GM21367 (cell line): ENCODE results near the gene MED15.
"Not testable (repeated sequence)": the region's sequence is repeated elsewhere in the genome, so short reads cannot be mapped to it uniquely, and the experiment has no call there.

Experiments used
- ATAC-seq: cut with Tn5 transposase; IDR thresholded peaks from one replicate; pipeline ENCODE4 v1.9.1; 2021; ENCODE audit not compliant: unreplicated experiment

Gene MED15

DNA sequence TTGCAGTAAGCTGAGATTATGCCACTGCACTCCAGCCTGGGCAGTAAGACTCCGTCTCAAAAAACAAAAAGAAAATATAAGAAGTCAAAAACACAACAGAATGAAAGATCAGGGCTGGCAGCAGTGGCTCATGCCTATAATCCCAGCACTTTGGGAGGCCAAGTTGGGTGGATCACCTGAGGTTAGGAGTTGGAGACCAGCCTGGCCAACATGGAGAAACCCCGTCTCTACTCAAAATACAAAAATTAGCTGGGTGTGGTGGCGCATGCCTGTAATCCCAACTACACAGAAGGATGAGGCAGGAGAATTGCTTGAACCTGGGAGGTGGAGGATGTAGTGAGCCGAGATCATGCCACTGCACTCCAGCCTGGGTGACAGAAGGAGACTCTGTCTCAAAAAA is 87.1 kb downstream of the MED15 start:
- not testable (repeated sequence) for ATAC-seq

DNA sequence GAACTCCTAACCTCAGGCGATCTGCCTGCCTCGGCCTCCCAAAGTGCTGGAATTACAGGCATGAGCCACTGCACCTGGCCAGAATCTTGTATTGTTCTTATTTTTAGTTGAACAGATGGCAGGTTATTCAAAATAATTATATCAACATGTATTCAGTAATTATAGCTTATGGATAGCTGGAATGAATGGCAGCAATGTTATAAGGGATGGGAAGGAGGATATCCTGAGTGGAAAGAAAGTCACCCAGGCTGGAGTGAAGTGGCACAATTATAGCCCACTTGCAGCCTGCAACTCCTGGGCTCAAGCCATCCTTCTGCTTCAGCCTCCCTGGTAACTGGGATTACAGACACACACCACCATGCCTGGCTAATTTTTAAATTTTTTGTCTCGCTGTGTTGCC is 88.1 kb downstream of the MED15 start:
- ATAC-seq = no peak

GRCh38 chr22:20599117-20599516 is 91.7 kb downstream of the MED15 start:
- no peak for ATAC-seq

GRCh38 chr22:20600137-20600673 is 92.8 kb downstream of the MED15 start:
- no peak for ATAC-seq

DNA sequence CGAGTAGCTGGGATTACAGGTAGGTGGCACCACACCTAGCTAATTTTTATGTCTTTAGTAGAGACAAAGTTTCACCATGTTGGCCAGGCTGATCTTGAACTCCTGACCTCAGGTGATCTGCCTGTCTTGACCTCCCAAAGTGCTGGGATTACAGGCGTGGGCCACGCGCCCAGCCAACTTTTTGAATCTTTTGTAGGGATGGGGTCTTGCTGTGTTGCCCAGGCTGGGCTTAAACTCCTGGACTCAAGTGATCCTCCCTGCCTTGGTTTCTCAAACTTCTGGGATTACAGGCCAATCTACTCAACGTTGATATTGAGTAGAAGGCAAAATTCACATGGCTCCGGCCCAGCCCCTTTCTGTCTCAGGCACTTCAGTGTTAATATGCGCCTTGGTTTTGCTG is 93.9 kb downstream of the MED15 start:
- no peak for ATAC-seq

DNA sequence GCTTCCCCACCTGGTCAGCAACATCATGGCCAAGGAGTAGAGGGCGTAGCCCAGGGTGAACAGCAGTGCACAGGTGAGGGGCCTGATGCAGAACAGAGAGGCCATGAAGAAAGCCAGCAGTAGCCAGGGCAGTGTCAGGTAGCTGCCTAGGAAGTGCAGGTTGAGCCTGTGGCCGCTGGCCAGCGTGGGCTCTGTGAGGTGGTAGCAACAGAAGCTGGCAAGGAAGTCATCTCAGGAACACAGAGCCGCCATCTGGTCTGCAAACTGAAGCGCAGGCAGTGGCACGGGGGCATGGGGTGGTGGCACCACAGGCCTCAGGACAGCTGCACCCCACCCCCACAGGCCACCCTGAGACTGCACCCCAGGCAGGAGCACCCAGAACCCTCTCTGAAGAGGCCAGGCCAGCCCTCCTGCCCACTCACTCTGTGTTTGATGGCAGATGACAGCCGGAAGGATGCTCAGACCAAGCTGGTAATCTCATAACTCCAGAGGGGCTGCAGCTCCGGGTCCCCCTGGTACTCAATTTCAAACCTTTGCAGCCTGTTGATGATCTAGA is 95.3 kb downstream of the MED15 start:
- no peak for ATAC-seq

DNA sequence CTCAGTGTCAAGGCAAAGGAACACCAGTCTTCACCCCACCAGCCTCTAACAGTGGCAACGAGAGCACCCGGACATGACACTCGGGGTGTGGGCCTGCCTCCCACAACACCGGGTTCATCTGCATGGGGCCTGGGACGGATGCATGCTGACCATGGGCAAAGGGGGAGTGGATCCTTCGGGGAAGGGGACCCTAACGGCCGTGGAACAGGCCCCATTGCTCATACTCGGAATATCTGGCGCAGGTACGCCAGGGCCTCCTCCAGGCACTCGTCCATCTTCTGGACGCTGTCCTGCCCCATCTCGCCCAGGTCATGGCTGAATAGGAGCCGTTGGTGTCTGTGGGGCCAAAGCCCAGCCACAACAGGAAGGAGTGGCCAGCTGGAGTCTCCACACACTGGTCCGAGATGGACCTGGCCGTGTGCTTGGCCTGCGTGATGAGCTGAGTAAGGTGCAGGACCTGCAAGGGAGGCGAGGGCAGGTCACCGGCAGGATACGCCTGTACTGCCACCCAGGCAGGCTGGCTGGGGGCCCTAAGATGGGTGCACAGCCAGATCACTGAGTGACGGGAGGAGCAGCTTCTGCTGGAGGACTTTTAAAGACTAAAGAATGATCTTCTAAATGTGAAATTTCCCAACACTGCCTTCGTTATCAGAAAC is 96.8 kb downstream of the MED15 start:
- ATAC-seq = no peak

- no peak for ATAC-seq
Observed at GRCh38 chr22:20604776-20605221, 97.4 kb downstream of the MED15 start.

DNA sequence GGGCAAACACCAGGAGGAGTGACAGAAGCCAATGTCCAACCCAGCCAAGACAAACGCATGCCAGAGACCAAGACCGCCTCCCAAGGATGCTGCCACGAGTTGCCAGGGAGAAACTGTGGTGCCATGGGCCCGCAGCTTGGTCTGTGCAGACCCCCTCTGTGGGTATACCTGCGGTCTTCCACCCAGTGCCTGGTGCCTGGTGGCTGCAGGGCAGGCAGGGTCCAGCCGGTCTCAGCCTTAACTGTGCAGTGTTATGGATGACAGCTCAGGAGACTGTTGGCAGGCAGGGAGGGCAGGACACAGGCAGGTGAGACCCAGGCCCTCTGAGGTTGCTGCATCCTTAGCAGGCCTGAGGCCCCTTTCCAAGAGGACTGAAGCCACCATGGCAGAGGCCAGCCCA is 97.9 kb downstream of the MED15 start:
- ATAC-seq = no peak

DNA sequence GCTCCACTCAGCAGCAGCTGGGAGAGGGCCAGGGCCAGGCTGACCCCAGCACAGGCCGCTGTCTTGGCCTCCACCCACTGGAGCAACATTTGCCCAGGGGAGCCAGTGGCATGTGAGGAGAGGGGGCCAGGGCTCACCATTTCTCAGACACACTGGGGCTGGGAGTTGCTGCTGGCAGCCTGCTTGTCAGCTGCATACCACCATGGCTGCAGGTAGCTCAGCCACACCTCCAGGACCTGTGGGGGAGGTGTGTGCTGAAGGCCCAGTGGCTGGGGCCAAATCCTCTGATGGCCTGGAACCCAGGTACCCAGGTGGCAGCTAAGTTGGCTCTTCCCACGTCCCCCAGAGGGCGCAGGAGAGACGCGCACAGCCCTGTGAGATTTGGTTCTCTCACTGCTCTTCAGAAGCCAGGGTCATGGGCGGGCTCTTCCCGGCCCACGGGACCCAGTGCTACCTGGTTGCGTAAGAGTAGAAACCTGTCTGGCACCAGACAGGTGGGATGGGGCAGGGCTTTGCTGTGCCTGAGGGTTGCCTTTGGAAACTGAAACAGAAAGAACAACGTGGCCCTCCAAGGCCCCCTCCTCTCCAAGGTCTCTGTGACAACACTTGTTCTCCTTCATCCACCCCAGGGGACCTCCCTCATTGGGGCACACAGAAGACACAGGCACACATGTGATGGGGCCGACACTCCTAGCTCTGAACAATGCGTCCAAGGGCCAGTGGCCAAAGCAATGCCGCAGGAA is 98.8 kb downstream of the MED15 start:
- no peak for ATAC-seq

- ATAC-seq = no peak
Observed at GRCh38 chr22:20606784-20607128, 99.3 kb downstream of the MED15 start.

GRCh38 chr22:20607157-20607907 is 99.9 kb downstream of the MED15 start:
- no peak for ATAC-seq

GRCh38 chr22:20610243-20610686 is 102.9 kb downstream of the MED15 start:
- no peak for ATAC-seq

- ATAC-seq = no peak
Observed at GRCh38 chr22:20610757-20611156, 103.3 kb downstream of the MED15 start.

DNA sequence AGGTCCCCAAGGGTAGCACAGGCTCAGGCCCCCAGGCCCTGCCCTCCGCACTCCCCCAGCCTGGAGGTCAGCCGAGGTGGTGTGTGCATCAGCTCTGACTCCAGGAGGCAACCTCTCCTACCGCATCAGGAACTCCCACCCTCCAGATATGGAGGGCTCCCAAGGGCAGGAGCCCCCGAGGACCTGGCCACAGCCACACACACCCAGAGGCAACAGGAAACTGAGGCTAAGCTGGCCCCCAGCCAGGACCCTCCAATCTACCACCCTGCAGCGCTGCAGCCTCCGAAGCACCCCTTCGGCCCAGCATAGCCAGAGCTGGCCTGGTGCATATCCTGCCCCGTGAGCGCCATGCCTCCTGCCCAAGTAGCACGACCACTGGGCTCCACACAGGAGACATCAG is 104.0 kb downstream of the MED15 start:
- ATAC-seq = no peak

DNA sequence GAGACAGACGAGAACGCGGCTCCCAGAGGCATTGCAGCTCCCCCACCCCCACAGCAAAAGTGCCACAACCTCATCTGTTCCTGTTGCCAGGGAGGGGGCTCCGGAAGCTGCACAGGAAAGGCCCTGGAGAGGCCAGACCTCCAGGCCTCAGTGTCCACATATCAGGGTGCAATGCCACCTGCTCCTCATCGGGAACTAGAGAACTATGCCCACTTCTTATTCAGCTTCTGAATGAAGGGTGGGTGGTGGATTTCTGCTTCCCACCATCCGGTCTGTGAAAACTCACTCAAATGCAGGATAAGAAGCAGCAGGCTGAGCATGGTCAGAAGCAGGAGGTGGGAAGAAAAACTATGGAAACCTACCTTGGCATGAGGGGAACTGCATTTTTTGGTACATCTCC is 105.9 kb downstream of the MED15 start:
- ATAC-seq = no peak

DNA sequence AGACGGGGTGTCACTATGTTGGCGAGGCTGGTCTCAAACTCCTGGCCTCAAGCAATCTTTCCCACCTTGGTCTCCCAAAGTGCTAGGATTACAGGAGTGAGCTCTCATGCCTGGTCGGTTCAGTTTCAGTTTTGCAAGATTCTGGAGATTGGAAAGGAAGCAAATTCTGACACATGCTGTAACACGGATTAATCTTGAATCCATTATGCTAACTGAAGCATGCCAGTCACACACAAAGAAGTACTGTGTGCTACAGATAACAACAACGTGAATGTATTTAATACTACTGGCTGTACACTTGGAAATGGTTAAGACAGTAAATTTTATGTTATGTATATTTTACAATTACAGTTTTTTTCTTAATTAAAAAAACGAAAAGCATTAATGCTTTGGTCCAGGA is 107.6 kb downstream of the MED15 start:
- no peak for ATAC-seq

- no peak for ATAC-seq
Observed at GRCh38 chr22:20615533-20616450, 108.4 kb downstream of the MED15 start.

DNA sequence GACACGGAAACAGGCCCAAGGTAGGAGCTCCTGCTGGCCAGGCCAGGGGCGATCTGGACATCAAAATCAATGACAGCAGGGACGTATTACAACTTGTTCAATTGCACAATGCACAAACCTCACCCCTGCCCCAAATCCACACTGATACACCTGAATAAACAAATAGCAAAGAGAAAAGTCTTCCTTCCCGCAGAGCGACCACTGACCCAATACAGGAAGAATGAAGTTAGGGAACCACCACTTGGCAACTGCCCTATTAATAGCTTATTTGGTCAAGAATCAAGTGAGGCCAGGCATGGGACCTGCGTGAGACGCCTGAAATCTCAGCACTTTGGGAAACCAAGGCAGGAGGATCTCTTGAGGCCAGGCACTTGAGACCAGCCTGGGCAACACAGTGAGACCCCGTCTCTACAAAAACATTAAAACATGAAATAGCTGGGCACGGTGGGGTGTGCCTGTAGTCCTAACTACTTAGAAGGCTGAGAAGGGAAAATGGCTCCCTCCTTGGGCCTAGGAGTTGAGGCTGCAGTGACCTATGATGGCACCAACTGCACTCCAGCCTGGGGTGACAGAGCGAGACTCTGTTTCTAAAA is 109.1 kb downstream of the MED15 start:
- no peak for ATAC-seq

GRCh38 chr22:20618488-20618887 is 111.1 kb downstream of the MED15 start:
- ATAC-seq = no peak
